MM.1S (cell line): ENCODE measurements around the gene APCDD1L.

Source experiments
- DNase-seq: peaks from one replicate; pipeline ENCODE4 v3.0.0-alpha.2; 2015
- H2AFZ ChIP-seq: fragments of 300-600 bp; sonication (generic); 2 replicates; pipeline ENCODE4 v1.6.0; 2016; ENCODE audit warnings: antibody characterized with exemption, low read length
- H3F3A ChIP-seq: fragments of 300-600 bp; sonication (generic); 2 replicates; pipeline ENCODE4 v1.6.1; 2016; ENCODE audit warnings: mild to moderate bottlenecking, antibody characterized with exemption, low read length, moderate library complexity, mixed read lengths; ENCODE audit not compliant: insufficient read depth
- H3K27ac ChIP-seq: fragments of 300-600 bp; sonication (generic); 2 replicates; pipeline ENCODE4 v1.5.1; 2016; ENCODE audit warnings: mild to moderate bottlenecking, low read length
- H3K27me3 ChIP-seq: fragments of 300-600 bp; sonication (generic); replicated peaks from 2 replicates; pipeline ENCODE4 v1.6.0; 2016; ENCODE audit warnings: low read length; ENCODE audit not compliant: insufficient read depth
- H3K36me3 ChIP-seq: fragments of 300-600 bp; sonication (generic); replicated peaks from 2 replicates; pipeline ENCODE4 v1.6.1; 2016; ENCODE audit warnings: mild to moderate bottlenecking, low read length, mixed read lengths; ENCODE audit not compliant: insufficient read depth
- H3K4me1 ChIP-seq: fragments of 300-600 bp; sonication (generic); 2 replicates; pipeline ENCODE4 v1.6.1; 2016; ENCODE audit warnings: low read length, mixed read lengths
- H3K4me2 ChIP-seq: fragments of 300-600 bp; sonication (generic); 2 replicates; pipeline ENCODE4 v1.6.0; 2016; ENCODE audit warnings: low read depth, low read length
- H3K4me3 ChIP-seq: fragments of 300-600 bp; sonication (generic); 2 replicates; pipeline ENCODE4 v1.5.1; 2016; ENCODE audit warnings: low read length, mixed read lengths
- H3K79me2 ChIP-seq: fragments of 300-600 bp; sonication (generic); 2 replicates; pipeline ENCODE4 v1.6.1; 2016; ENCODE audit warnings: mixed run types, low read length, mixed read lengths
- H3K9ac ChIP-seq: fragments of 300-600 bp; sonication (generic); 2 replicates; pipeline ENCODE4 v1.6.1; 2016; ENCODE audit warnings: low read length, mixed read lengths
- H3K9me2 ChIP-seq: fragments of 300-600 bp; sonication (generic); replicated peaks from 2 replicates; pipeline ENCODE4 v1.6.1; 2016; ENCODE audit warnings: mild to moderate bottlenecking, low read length, mixed read lengths; ENCODE audit not compliant: insufficient read depth
- H3K9me3 ChIP-seq: fragments of 300-600 bp; sonication (generic); replicated peaks from 2 replicates; pipeline ENCODE4 v1.6.1; 2016; ENCODE audit warnings: mild to moderate bottlenecking, low read length, mixed read lengths; ENCODE audit not compliant: insufficient read depth
- H4K20me1 ChIP-seq: fragments of 300-600 bp; sonication (generic); 2 replicates; pipeline ENCODE4 v1.6.1; 2016; ENCODE audit warnings: mild to moderate bottlenecking, low read length, moderate library complexity, mixed read lengths; ENCODE audit not compliant: insufficient read depth
- EZH2 ChIP-seq: fragments of 300-600 bp; sonication (generic); optimal IDR thresholded peaks from 2 replicates; pipeline ENCODE3; 2017; ENCODE audit warnings: low read depth, mild to moderate bottlenecking, antibody characterized with exemption, low read length, mixed read lengths
- EZH2phosphoT487 ChIP-seq: fragments of 300-600 bp; sonication (generic); IDR thresholded peaks from 2 replicates; pipeline ENCODE4 v1.6.1; 2018; ENCODE audit warnings: antibody characterized with exemption, low read length
- TF ChIP-seq, protein P1 (sequence below): fragments of 300-600 bp; sonication (generic); IDR thresholded peaks from 2 replicates; pipeline ENCODE4 v1.5.1; 2016; ENCODE audit warnings: antibody characterized with exemption, low read length, mixed read lengths

The APCDD1L gene

DNA sequence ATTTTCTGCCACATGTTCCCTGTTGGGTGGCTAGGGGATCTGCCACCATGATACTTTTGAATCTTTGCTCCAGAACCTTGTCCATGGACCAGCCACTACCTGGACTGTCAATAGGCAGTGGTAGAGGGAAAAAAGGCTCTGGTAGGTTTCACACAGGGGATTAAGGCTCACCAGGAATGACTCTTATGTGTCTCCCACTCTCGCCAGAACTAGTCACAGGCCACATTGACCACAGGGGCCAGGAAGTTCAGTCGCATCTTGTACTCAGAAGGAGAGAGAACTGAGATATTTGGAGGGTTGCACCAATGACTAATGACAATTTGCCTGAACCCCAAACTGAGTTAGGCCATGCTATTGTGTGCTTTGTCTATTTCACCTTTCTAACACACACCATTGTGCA is 23.6 kb upstream of the APCDD1L start:
- Histone ChIP-seq H3K79me2 (no peaks in the 10 kb centered on the region), H3K36me3 (no peaks in the 10 kb centered on the region)
- no peak for DNase-seq

DNA sequence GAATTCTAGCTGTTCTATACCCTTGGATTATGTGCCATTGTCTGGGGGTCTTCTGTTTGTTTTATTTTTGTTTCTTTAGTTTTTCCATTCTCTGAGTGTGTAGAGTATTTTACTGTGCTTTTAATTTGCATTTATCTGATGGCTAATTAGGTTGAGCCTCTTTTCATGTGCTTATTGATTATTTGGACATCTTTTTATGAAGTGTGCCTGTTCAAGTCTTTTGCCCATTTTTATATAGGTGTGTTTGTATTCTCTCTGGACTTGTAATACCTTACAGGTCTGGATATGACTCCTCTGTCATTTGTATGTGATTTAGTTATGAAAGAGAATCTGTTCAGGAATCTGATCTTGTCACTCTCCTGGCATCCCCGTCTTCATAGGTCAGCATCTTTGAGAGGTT is 22.6 kb upstream of the APCDD1L start:
- Histone ChIP-seq H3K36me3 (no peaks in the 10 kb centered on the region), H3K79me2 (no peaks in the 10 kb centered on the region), H2AFZ (no peak overlapping the region), H3K4me2 (no peak overlapping the region), H4K20me1 (no peaks in the 10 kb centered on the region), H3K4me1 (no peaks in the 10 kb centered on the region), H3K9me3 (no peaks in the 10 kb centered on the region), H3K9ac (no peak overlapping the region), H3K27me3 (peaks cover 35% of the 10 kb centered on the region; the same call in 1 of the 2 replicates), H3K4me3 (no peak overlapping the region), H3K27ac (no peak overlapping the region), H3F3A (no peaks in the 10 kb centered on the region), H3K9me2 (no peaks in the 10 kb centered on the region)
- no peak for TF ChIP-seq EZH2
- TF ChIP-seq, protein P1, sequence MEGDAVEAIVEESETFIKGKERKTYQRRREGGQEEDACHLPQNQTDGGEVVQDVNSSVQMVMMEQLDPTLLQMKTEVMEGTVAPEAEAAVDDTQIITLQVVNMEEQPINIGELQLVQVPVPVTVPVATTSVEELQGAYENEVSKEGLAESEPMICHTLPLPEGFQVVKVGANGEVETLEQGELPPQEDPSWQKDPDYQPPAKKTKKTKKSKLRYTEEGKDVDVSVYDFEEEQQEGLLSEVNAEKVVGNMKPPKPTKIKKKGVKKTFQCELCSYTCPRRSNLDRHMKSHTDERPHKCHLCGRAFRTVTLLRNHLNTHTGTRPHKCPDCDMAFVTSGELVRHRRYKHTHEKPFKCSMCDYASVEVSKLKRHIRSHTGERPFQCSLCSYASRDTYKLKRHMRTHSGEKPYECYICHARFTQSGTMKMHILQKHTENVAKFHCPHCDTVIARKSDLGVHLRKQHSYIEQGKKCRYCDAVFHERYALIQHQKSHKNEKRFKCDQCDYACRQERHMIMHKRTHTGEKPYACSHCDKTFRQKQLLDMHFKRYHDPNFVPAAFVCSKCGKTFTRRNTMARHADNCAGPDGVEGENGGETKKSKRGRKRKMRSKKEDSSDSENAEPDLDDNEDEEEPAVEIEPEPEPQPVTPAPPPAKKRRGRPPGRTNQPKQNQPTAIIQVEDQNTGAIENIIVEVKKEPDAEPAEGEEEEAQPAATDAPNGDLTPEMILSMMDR, result no peak
- TF ChIP-seq EZH2phosphoT487, result no peak
- DNase-seq, result no peak

More for the DNA sequence above, 23.6 kb upstream of the APCDD1L start:
- Histone ChIP-seq H3K9ac (no peak overlapping the region), H4K20me1 (no peaks in the 10 kb centered on the region), H3K9me3 (no peaks in the 10 kb centered on the region), H3K27ac (no peak overlapping the region), H3K4me3 (no peak overlapping the region), H2AFZ (no peak overlapping the region), H3K9me2 (no peaks in the 10 kb centered on the region), H3F3A (no peaks in the 10 kb centered on the region), H3K4me2 (no peak overlapping the region), H3K4me1 (no peaks in the 10 kb centered on the region), H3K27me3 (peaks cover 43% of the 10 kb centered on the region; the same call in 1 of the 2 replicates)
- TF ChIP-seq EZH2 (no peak), EZH2phosphoT487 (no peak)

DNA sequence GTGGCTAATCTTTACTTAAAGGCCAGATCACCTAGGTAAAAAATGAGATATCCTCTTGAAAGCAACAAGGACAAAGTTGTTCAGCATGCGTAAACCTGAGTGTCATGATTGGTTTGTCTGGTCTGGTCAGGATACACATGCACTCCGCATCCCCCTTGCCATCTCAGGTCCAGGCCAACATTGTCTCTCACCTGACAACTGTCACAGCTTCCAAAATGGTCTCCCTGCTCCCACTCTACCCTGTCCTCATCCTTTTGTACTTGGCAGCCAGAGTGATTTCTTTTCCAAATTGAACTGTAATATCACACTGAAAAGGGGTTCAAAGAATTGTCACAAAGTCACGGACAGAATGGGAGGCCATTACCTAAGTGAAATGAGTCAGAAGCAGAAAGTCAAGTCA is 21.1 kb upstream of the APCDD1L start:
- H3K27me3 ChIP-seq, result peaks cover 23% of the 10 kb centered on the region; the same call in 1 of the 2 replicates
- H3K27ac ChIP-seq, result no peak overlapping the region
- H3K9me3 ChIP-seq, result no peaks in the 10 kb centered on the region
- H3K4me1 ChIP-seq, result no peaks in the 10 kb centered on the region
- no peak overlapping the region for H2AFZ ChIP-seq
- H3K79me2 ChIP-seq, result no peaks in the 10 kb centered on the region
- DNase-seq, result no peak
- H3F3A ChIP-seq, result no peaks in the 10 kb centered on the region
- no peak overlapping the region for H3K4me2 ChIP-seq
- H3K9me2 ChIP-seq, result no peaks in the 10 kb centered on the region
- H3K36me3 ChIP-seq, result no peaks in the 10 kb centered on the region
- TF ChIP-seq EZH2 (no peak), EZH2phosphoT487 (no peak)
- TF ChIP-seq, protein P1, result no peak
- H3K9ac ChIP-seq, result no peak overlapping the region
- no peak overlapping the region for H3K4me3 ChIP-seq
- H4K20me1 ChIP-seq, result no peaks in the 10 kb centered on the region

DNA sequence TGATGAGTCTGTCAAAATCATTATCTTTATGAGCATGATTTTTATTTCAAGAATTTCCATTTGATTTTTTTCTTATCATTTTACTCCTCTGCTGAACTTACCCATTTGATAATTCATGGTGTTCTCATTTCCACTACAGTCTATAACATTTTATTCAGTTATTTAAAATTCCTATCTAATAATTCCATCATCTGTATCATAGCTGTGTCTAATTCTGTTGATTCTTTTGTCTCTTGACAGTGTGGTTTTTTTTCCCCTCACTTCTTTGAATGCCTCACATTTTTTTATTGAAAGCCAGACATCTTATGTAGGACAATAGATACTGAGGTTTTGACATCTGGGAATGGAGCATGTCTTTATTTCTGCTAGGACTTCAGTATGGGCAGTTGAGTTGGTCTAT is 16.5 kb upstream of the APCDD1L start:
- Histone ChIP-seq H3K79me2 (no peaks in the 10 kb centered on the region), H3K4me1 (no peaks in the 10 kb centered on the region), H2AFZ (no peak overlapping the region), H3K9me2 (no peaks in the 10 kb centered on the region), H3F3A (no peaks in the 10 kb centered on the region), H3K4me3 (no peak overlapping the region), H3K27me3 (peaks cover 6% of the 10 kb centered on the region; the same call in 1 of the 2 replicates), H3K9me3 (no peaks in the 10 kb centered on the region), H3K9ac (no peak overlapping the region), H4K20me1 (no peaks in the 10 kb centered on the region), H3K27ac (no peak overlapping the region), H3K36me3 (no peaks in the 10 kb centered on the region), H3K4me2 (no peak overlapping the region)
- TF ChIP-seq, protein P1, result no peak
- TF ChIP-seq EZH2 (no peak), EZH2phosphoT487 (no peak)
- no peak for DNase-seq
